ENCODE data around the gene OIP5.

DNA sequence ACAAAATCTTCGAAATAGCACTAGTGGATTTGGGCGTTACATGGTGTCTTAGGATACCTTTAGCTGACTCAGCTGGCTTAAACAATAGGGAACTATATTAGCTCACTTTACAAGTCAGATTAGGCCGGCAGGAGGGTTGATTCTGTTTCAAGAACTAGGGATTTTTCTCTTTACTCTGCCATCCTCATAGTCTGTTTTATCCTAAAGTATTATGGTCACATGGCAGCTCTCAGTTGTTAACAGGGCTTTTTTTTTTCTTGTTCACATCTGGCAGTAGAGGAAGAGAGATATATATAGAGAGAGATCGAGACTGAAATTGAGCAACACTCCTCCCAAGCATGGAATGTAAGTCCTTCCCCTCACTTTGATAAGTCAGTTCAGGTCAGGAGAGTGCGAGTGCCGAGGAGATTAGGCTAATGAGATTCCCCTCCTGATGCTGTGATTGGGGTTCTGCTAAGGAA lies 68.5 kb downstream of the OIP5 start:
- TF ChIP-seq CTCF (IDR thresholded peaks at IDR 0.05; ENCODE audit: low read length), result no peak
- TF ChIP-seq EZH2phosphoT487 (IDR thresholded peaks at IDR 0.05; ENCODE audit: low read length), result no peak
